ENCODE data around the gene FBLN7.

The FBLN7 gene

GRCh38 chr2:112148477-112148876, 10.3 kb downstream of the FBLN7 start:
- Histone ChIP-seq H3K9me3 (ENCODE audit: control insufficient read depth, insufficient read depth, low read depth, low read length) (no peaks in the 10 kb centered on the region), H3K27ac (ENCODE audit: extremely low read depth, low read depth, low read length) (no peak overlapping the region), H3K36me3 (ENCODE audit: control insufficient read depth in 2 of 2, insufficient read depth in 1 of 2, low read length in 2 of 2) (no peaks in the 10 kb centered on the region), H3K4me3 (ENCODE audit: low read depth, low read length) (no peak overlapping the region), H3K4me1 (ENCODE audit: control insufficient read depth, insufficient read depth, low read length) (no peaks in the 10 kb centered on the region)
- TF ChIP-seq RBAK (tag by site-specific recombination; IDR thresholded peaks at IDR 0.05) (no peak), KLF10 (tag by site-specific recombination; IDR thresholded peaks at IDR 0.05) (no peak), ZNF26 (tag by site-specific recombination; IDR thresholded peaks at IDR 0.05) (no peak), REPIN1 (tag by site-specific recombination; IDR thresholded peaks at IDR 0.05; ENCODE audit: low read depth) (no peak), ZNF184 (tag by site-specific recombination; IDR thresholded peaks at IDR 0.05) (no peak), ZNF121 (tag by site-specific recombination; IDR thresholded peaks at IDR 0.05) (no peak), ZNF169 (tag by site-specific recombination; IDR thresholded peaks at IDR 0.05) (no peak), ZNF175 (tag by site-specific recombination; IDR thresholded peaks at IDR 0.05) (no peak), ZNF132 (tag by site-specific recombination; IDR thresholded peaks at IDR 0.05; ENCODE audit: borderline replicate concordance) (no peak), ZNF530 (tag by site-specific recombination; IDR thresholded peaks at IDR 0.05; ENCODE audit: low read depth) (no peak)
- TF ChIP-seq, protein P1, sequence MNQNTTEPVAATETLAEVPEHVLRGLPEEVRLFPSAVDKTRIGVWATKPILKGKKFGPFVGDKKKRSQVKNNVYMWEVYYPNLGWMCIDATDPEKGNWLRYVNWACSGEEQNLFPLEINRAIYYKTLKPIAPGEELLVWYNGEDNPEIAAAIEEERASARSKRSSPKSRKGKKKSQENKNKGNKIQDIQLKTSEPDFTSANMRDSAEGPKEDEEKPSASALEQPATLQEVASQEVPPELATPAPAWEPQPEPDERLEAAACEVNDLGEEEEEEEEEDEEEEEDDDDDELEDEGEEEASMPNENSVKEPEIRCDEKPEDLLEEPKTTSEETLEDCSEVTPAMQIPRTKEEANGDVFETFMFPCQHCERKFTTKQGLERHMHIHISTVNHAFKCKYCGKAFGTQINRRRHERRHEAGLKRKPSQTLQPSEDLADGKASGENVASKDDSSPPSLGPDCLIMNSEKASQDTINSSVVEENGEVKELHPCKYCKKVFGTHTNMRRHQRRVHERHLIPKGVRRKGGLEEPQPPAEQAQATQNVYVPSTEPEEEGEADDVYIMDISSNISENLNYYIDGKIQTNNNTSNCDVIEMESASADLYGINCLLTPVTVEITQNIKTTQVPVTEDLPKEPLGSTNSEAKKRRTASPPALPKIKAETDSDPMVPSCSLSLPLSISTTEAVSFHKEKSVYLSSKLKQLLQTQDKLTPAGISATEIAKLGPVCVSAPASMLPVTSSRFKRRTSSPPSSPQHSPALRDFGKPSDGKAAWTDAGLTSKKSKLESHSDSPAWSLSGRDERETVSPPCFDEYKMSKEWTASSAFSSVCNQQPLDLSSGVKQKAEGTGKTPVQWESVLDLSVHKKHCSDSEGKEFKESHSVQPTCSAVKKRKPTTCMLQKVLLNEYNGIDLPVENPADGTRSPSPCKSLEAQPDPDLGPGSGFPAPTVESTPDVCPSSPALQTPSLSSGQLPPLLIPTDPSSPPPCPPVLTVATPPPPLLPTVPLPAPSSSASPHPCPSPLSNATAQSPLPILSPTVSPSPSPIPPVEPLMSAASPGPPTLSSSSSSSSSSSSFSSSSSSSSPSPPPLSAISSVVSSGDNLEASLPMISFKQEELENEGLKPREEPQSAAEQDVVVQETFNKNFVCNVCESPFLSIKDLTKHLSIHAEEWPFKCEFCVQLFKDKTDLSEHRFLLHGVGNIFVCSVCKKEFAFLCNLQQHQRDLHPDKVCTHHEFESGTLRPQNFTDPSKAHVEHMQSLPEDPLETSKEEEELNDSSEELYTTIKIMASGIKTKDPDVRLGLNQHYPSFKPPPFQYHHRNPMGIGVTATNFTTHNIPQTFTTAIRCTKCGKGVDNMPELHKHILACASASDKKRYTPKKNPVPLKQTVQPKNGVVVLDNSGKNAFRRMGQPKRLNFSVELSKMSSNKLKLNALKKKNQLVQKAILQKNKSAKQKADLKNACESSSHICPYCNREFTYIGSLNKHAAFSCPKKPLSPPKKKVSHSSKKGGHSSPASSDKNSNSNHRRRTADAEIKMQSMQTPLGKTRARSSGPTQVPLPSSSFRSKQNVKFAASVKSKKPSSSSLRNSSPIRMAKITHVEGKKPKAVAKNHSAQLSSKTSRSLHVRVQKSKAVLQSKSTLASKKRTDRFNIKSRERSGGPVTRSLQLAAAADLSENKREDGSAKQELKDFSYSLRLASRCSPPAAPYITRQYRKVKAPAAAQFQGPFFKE (tag by site-specific recombination; IDR thresholded peaks at IDR 0.05; ENCODE audit: borderline replicate concordance) = no peak
- ChIA-PET CTCF (interaction anchor here (0.7 kb wide), 1 partner anchor 451 kb away, joined by 3 read pairs; no protein-coding TSS in a partner anchor), POLR2A (no interaction called here)

GRCh38 chr2:112149194-112149593, 11.0 kb downstream of the FBLN7 start:
- TF ChIP-seq ZNF350 (tag by site-specific recombination; IDR thresholded peaks at IDR 0.05) (no peak), ZNF169 (tag by site-specific recombination; IDR thresholded peaks at IDR 0.05) (no peak), OSR2 (tag by site-specific recombination; IDR thresholded peaks at IDR 0.05) (no peak), HOXC10 (CRISPR knock-in tag; IDR thresholded peaks at IDR 0.05) (no peak), ZSCAN16 (tag by site-specific recombination; IDR thresholded peaks at IDR 0.05) (no peak), ZNF624 (tag by site-specific recombination; IDR thresholded peaks at IDR 0.05) (no peak)
- H3K27ac ChIP-seq (ENCODE audit: extremely low read depth, low read depth, low read length) = no peak overlapping the region
- ChIA-PET CTCF (no interaction called here), POLR2A (no interaction called here)
- H3K4me1 ChIP-seq (ENCODE audit: control insufficient read depth, insufficient read depth, low read length) = no peaks in the 10 kb centered on the region
- no peaks in the 10 kb centered on the region for H3K36me3 ChIP-seq (ENCODE audit: control insufficient read depth in 2 of 2, insufficient read depth in 1 of 2, low read length in 2 of 2)
- no peak overlapping the region for H3K4me3 ChIP-seq (ENCODE audit: low read depth, low read length)
- H3K9me3 ChIP-seq (ENCODE audit: control insufficient read depth, insufficient read depth, low read depth, low read length) = no peaks in the 10 kb centered on the region

All from HEK293 (cell line).